ENCODE measurements around the gene ROR2.

- TF ChIP-seq CTCF (IDR thresholded peaks at IDR 0.05), result no peak
- no peak for TF ChIP-seq POLR2A (IDR thresholded peaks at IDR 0.05)
- no peak for TF ChIP-seq EP300 (IDR thresholded peaks at IDR 0.05)
Observed at GRCh38 chr9:91824151-91824550, 125.9 kb downstream of the ROR2 start.
